HCT116 (cell line): ENCODE data around the gene VPS4B.

ENCODE experiments used
- ELF1 ChIP-seq: IDR thresholded peaks from 2 replicates; pipeline ENCODE4 v1.6.1; 2012; ENCODE audit warnings: low read depth, borderline replicate concordance
- EZH2 ChIP-seq: fragments of 200-600 bp; sonication (generic); IDR thresholded peaks from 2 replicates; pipeline ENCODE4 v1.6.1; 2017; ENCODE audit warnings: antibody characterized with exemption, mixed run types

- TF ChIP-seq EZH2 (no peak), ELF1 (no peak)
These were observed 45.4 kb upstream of the VPS4B start for GRCh38 chr18:63467699-63468098.
